Ishikawa (cell line): ENCODE data around the gene EYS.

Experiments
- EP300 ChIP-seq: IDR thresholded peaks from 2 replicates; pipeline ENCODE4 v1.6.1; 2012; ENCODE audit warnings: borderline replicate concordance
- MAX ChIP-seq: IDR thresholded peaks from 2 replicates; pipeline ENCODE4 v1.6.1; 2012
- NFIC ChIP-seq: IDR thresholded peaks from 2 replicates; pipeline ENCODE4 v1.6.1; 2012
- RAD21 ChIP-seq: IDR thresholded peaks from 2 replicates; pipeline ENCODE4 v1.6.1; 2012; ENCODE audit warnings: low read depth
- TAF1 ChIP-seq: IDR thresholded peaks from 2 replicates; pipeline ENCODE4 v1.6.1; 2012; ENCODE audit warnings: low read depth, mild to moderate bottlenecking

- TF ChIP-seq NFIC (no peak), EP300 (no peak), RAD21 (no peak), MAX (no peak), TAF1 (no peak)
Measured at GRCh38 chr6:64081453-64081852, 1625.6 kb downstream of the EYS start.
